ENCODE data around the gene TNK2. TPM values are rescaled to one million over a fixed set of nuclear protein-coding genes. Genes with fewer than 3 reads are reported as not detected.

The TNK2 gene
- total RNA-seq, 1 donor from 2014 or later, result 122 TPM

DNA sequence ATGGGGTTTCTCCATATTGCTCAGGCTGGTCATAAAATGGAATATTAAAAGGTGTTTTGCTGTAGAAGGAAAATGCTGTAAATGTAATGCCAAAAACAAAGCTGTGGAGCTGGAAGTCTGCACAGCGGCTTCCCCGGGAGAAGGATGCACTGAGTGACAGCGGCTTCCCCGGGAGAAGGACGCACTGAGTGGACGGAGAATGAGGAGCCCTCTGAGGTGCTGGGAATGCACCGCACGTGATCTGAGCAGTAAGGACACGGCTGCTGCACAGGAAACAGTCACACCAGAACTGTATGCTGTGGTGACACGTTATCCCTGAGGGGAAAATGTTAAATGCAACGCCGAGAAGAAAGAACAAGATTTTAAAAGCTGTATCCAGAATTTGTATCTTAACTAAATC, 24.6 kb downstream of the TNK2 start:
- Mint-ChIP-seq H3K4me1 (ENCODE audit: low read depth) (no peaks in the 10 kb centered on the region), H3K27me3 (ENCODE audit: low read depth) (no peaks in the 10 kb centered on the region), H3K36me3 (ENCODE audit: low read depth) (peaks cover 35% of the 10 kb centered on the region), H3K4me3 (ENCODE audit: low read depth) (no peak overlapping the region), H3K9me3 (no peaks in the 10 kb centered on the region), H3K27ac (no peak overlapping the region)
- no peak for DNase-seq (ENCODE audit: low spot score)
- intact Hi-C loops (cut with micrococcal nuclease), result no loop called here

DNA sequence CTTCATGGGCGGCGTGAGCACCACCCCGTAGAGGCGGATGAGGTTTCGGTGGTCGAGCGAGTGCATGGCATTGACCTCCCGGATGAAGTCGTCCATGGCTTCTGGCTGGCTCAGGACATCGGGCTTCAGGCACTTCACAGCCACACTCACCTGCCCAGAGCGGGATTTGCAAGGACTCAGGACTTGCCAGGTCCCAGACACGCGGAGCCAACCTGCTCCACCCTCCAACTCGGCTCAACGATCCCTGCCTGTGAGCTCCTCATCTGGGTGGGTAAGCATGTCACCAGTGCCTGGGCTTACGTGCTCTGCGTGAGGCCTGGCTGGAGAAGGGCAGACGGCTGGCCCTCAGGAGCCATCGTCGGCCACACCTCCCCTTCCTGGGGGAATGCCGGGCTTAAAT, 25.2 kb downstream of the TNK2 start:
- Mint-ChIP-seq H3K27me3 (ENCODE audit: low read depth) (no peaks in the 10 kb centered on the region), H3K4me3 (ENCODE audit: low read depth) (no peak overlapping the region), H3K36me3 (ENCODE audit: low read depth) (peaks cover 32% of the 10 kb centered on the region), H3K4me1 (ENCODE audit: low read depth) (no peaks in the 10 kb centered on the region), H3K9me3 (no peaks in the 10 kb centered on the region), H3K27ac (no peak overlapping the region)
- DNase-seq (ENCODE audit: low spot score), result no peak
- intact Hi-C loops (cut with micrococcal nuclease), result no loop called here

DNA sequence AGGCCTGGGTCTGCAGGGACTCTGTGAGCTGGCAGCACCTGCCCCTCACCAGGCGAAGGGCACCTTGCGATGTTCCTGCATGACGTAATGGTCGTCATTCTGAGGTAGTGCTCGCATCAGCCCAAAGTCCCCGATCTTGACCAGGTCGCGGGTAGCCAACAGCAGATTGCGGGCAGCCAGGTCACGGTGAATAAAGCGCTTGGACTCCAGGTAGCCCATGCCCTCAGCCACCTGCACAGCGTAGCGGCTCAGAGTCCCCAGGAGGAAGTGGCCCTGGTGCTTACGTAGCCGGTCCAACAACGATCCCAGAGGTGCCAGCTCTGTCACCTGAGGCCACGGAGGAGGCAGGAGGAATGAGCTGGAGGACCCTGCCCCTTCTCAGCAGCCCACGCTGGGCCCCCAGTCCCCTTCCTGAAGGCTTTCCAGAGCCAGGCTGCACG, 26.3 kb downstream of the TNK2 start:
- H3K27me3 Mint-ChIP-seq (ENCODE audit: low read depth), result no peaks in the 10 kb centered on the region
- no peak overlapping the region for H3K27ac Mint-ChIP-seq
- intact Hi-C loops (cut with micrococcal nuclease), result no loop called here

DNA sequence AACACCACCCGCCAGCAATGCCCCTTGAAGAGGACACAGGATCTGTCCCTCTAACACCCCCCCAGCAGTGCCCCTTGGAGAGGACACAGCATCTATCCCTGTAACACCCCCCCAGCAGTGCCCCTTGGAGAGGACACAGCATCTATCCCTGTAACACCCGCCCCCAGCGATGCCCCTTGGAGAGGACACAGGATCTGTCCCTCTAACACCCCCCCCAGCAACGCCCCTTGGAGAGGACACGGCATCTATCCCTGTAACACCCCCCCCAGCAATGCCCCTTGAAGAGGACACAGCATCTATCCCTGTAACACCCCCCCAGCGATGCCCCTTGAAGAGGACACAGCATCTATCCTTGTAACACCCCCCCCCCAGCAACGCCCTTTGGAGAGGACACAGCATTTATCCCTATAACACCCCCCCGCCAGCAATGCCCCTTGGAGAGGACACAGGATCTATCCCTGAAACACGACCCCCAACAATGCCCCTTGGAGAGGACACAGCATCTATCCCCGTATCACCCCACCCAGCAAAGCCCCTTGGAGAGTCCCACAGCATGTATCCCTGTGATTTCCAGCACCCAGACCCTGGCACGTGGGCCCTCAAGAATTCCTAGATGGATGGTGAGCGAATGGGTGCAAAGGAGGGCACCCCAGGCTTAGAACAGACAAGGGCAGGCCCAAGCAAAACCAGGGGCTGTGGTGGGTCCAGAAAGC, 26.9 kb downstream of the TNK2 start:
- Mint-ChIP-seq H3K36me3 (ENCODE audit: low read depth) (peaks cover 34% of the 10 kb centered on the region), H3K4me1 (ENCODE audit: low read depth) (no peaks in the 10 kb centered on the region), H3K27me3 (ENCODE audit: low read depth) (no peaks in the 10 kb centered on the region), H3K27ac (no peak overlapping the region), H3K9me3 (no peaks in the 10 kb centered on the region), H3K4me3 (ENCODE audit: low read depth) (no peak overlapping the region)
- intact Hi-C loops (cut with micrococcal nuclease), result no loop called here
- no peak for DNase-seq (ENCODE audit: low spot score)

More for the DNA sequence above, 26.3 kb downstream of the TNK2 start:
- Mint-ChIP-seq H3K9me3 (no peaks in the 10 kb centered on the region), H3K4me1 (ENCODE audit: low read depth) (no peaks in the 10 kb centered on the region), H3K4me3 (ENCODE audit: low read depth) (no peak overlapping the region), H3K36me3 (ENCODE audit: low read depth) (peaks cover 33% of the 10 kb centered on the region)
- DNase-seq (ENCODE audit: low spot score), result no peak

DNA sequence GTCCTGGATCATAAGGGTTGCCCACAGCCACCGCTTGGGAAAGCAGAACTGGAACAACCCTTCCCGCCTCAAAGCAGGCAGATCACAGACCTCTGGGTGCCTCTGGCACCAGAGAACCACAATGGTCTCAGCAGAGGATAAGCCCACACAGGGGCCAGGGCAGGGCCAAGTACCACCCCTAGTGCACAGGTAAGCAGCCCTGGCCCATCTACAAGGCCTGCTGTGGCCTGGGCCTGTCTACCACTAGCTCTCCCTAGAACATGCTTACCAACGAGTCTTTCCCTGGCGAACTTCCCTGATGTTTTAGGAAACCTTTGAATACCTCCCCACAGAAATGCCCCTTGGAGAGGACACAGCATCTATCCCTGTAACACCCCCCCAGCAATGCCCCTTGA, 28.3 kb downstream of the TNK2 start:
- Mint-ChIP-seq H3K36me3 (ENCODE audit: low read depth) (peaks cover 32% of the 10 kb centered on the region), H3K27ac (no peak overlapping the region), H3K27me3 (ENCODE audit: low read depth) (no peaks in the 10 kb centered on the region), H3K4me3 (ENCODE audit: low read depth) (no peak overlapping the region), H3K9me3 (no peaks in the 10 kb centered on the region), H3K4me1 (ENCODE audit: low read depth) (no peaks in the 10 kb centered on the region)
- no peak for DNase-seq (ENCODE audit: low spot score)
- intact Hi-C loops (cut with micrococcal nuclease), result no loop called here

DNA sequence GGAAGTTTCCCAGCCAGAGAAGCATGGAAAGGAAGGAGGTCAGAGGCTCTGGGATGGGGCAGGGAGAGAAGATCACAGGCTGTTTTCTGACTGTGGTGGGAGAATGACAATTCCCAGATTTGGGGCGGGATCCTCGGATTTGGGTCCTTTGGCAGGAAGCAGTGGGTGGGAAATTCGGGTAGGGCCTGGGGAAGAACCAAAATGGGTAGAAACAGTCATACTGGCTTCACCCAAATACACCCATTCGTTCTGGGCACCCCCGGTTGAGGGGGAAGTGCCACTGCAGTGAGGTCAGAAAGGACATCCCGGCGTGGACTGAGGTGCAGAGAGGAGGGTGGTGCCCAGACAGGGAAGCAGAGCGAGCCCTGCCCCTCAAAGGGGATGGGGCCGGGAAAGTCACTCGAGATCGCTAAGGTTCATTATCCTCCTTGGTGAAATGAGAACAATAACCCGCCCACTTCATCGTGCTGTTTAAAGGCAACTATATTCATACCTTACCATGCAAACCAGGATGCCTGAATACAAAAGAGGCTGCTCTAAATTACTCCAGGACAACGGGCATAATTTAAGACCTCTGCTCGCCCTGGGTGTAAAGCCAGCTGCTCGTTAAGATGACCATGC, 28.8 kb downstream of the TNK2 start:
- intact Hi-C loops (cut with micrococcal nuclease), result no loop called here
- Mint-ChIP-seq H3K36me3 (ENCODE audit: low read depth) (peaks cover 32% of the 10 kb centered on the region), H3K27me3 (ENCODE audit: low read depth) (no peaks in the 10 kb centered on the region), H3K4me1 (ENCODE audit: low read depth) (no peaks in the 10 kb centered on the region), H3K4me3 (ENCODE audit: low read depth) (no peak overlapping the region), H3K9me3 (no peaks in the 10 kb centered on the region), H3K27ac (no peak overlapping the region)
- no peak for DNase-seq (ENCODE audit: low spot score)

DNA sequence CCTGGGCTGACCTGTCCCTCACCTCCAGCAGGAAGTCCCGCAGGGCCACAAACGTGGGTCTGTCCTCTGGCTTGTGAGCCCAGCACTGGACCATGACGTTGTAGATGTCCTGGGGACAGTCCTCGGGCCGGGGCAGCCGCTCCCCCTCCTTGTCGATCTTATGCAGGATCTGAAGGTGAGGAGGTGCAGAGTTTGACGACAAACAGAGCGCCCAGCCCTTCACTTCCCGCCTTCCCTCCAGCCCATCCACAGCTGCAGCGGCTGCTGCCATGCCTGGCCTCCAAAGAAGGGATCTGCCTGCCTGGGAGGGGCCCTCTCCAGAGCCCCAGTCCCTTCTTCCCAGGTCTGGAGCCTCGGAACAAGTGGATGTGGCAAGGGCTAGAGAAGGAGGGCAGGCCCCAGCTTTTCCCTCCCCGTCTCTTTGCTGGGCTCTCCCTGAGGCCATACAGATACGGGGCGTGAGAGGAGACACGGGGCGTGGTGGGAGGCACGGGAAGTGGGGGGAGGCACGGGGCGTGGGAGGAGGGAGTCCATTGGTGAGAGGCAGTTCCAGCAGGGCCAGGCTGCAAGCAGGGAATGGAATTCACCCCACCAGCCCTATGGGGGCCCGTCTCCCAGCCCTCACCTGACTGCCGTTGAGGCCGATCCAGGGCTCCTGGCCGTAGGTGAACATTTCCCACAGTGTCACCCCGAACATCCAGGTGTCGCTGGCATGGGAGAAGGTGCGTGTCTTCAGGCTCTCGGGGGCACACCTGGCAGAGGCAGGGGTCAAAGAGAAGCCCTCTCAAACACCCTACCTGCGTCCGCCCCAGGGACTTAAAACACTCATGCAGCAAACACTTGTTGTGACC, 29.7 kb downstream of the TNK2 start:
- Mint-ChIP-seq H3K9me3 (no peaks in the 10 kb centered on the region), H3K27ac (no peak overlapping the region), H3K27me3 (ENCODE audit: low read depth) (no peaks in the 10 kb centered on the region), H3K4me1 (ENCODE audit: low read depth) (no peaks in the 10 kb centered on the region), H3K36me3 (ENCODE audit: low read depth) (peaks cover 28% of the 10 kb centered on the region), H3K4me3 (ENCODE audit: low read depth) (no peak overlapping the region)
- no peak for DNase-seq (ENCODE audit: low spot score)
- intact Hi-C loops (cut with micrococcal nuclease), result no loop called here

- intact Hi-C loops (cut with micrococcal nuclease), result no loop called here
- Mint-ChIP-seq H3K4me3 (ENCODE audit: low read depth) (no peak overlapping the region), H3K9me3 (no peaks in the 10 kb centered on the region), H3K4me1 (ENCODE audit: low read depth) (no peaks in the 10 kb centered on the region), H3K27ac (no peak overlapping the region), H3K27me3 (ENCODE audit: low read depth) (no peaks in the 10 kb centered on the region), H3K36me3 (ENCODE audit: low read depth) (peaks cover 25% of the 10 kb centered on the region)
- no peak for DNase-seq (ENCODE audit: low spot score)
These were observed 30.5 kb downstream of the TNK2 start for GRCh38 chr3:195877767-195878423.

GRCh38 chr3:195877136-195877715, 31.1 kb downstream of the TNK2 start:
- intact Hi-C loops (cut with micrococcal nuclease), result no loop called here
- Mint-ChIP-seq H3K4me3 (ENCODE audit: low read depth) (no peak overlapping the region), H3K4me1 (ENCODE audit: low read depth) (no peaks in the 10 kb centered on the region), H3K27ac (no peak overlapping the region), H3K27me3 (ENCODE audit: low read depth) (no peaks in the 10 kb centered on the region), H3K36me3 (ENCODE audit: low read depth) (peaks cover 25% of the 10 kb centered on the region), H3K9me3 (no peaks in the 10 kb centered on the region)
- DNase-seq (ENCODE audit: low spot score), result no peak

DNA sequence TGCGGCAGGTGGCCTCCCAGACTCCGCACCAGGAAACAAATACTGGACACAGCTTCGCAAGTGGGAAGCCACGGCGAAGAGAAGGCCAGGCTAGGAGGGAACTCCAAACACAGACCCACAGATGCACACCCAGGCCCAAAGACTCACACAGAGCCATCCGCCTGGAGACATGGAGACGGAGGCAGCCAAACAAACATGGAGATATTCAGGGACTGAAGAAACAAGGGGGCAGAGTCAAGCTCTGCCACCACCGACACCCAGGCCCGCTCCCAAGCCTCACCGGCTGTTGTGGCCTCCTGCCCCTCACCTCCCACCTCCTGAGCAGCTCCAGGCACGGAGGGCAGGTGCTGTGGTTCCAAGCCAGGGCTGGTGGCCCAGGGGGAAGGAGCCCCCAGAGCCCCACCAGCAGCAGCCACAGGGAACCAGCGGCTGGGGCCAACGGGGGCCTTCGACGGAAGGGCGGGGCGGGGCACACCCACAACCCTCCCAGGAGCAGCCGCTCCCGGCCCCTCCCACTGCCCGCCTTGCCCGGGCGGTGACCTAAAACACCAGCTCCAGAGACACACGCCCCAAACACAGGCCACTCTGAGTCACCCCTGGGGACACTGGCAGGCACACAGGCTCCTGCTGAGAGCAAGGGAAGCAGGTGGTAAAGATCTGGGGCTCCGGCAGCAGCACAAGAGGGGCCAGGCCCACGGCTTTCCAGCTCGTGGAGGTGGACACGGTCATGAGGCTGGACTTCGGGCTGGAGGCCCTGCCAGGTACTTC, 31.9 kb downstream of the TNK2 start:
- intact Hi-C loops (cut with micrococcal nuclease), result no loop called here
- Mint-ChIP-seq H3K9me3 (no peaks in the 10 kb centered on the region), H3K4me3 (ENCODE audit: low read depth) (no peak overlapping the region), H3K27me3 (ENCODE audit: low read depth) (no peaks in the 10 kb centered on the region), H3K27ac (no peak overlapping the region), H3K36me3 (ENCODE audit: low read depth) (peaks cover 25% of the 10 kb centered on the region), H3K4me1 (ENCODE audit: low read depth) (no peaks in the 10 kb centered on the region)
- DNase-seq (ENCODE audit: low spot score), result no peak

- no peak for DNase-seq (ENCODE audit: low spot score)
- Mint-ChIP-seq H3K27me3 (ENCODE audit: low read depth) (no peaks in the 10 kb centered on the region), H3K9me3 (no peaks in the 10 kb centered on the region), H3K36me3 (ENCODE audit: low read depth) (peaks cover 25% of the 10 kb centered on the region), H3K4me1 (ENCODE audit: low read depth) (no peaks in the 10 kb centered on the region), H3K4me3 (ENCODE audit: low read depth) (no peak overlapping the region), H3K27ac (no peak overlapping the region)
- intact Hi-C loops (cut with micrococcal nuclease), result no loop called here
These were observed 32.7 kb downstream of the TNK2 start for GRCh38 chr3:195875482-195876236.
